Fibroblast of lung (primary cell): Measurements from ENCODE around the gene IL11RA.

Experiments
- EZH2 ChIP-seq: IDR thresholded peaks from 2 replicates; pipeline ENCODE4 v1.5.1; 2012; ENCODE audit warnings: low read length, control low read depth, mild to moderate bottlenecking; ENCODE audit errors: missing control alignments
- TF ChIP-seq, protein P1 (sequence below), 2 donors: IDR thresholded peaks in 1 of 2; conservative IDR thresholded peaks in 1 of 2; 1 replicate in 1 of 2; 2 replicates in 1 of 2; pipeline ENCODE4 v1.5.1; 2011 to 2012; ENCODE audit warnings: low read length in 2 of 2, control low read depth in 1 of 2, inconsistent platforms in 1 of 2, low read depth in 1 of 2, mild to moderate bottlenecking in 1 of 2

DNA sequence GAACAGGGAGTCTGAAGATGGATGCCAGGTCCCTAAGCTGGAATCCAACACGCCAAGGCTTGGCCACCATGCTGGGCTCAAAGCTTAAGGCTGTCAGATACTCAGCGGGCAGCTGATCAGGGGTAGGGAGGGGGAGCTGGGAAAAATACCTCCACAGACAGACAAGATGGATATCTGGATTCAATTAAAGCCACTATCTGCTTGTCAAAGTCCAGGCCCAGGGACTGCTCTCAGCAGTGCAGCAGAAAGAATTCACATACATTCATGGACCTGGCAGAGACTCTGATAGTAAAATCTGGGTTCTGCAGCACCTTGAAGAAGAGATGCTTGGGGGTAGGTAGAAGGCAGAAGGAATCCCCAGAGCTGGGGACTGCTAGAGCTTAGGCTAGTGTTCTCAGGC lies 36.9 kb upstream of the IL11RA start:
- TF ChIP-seq, protein P1, sequence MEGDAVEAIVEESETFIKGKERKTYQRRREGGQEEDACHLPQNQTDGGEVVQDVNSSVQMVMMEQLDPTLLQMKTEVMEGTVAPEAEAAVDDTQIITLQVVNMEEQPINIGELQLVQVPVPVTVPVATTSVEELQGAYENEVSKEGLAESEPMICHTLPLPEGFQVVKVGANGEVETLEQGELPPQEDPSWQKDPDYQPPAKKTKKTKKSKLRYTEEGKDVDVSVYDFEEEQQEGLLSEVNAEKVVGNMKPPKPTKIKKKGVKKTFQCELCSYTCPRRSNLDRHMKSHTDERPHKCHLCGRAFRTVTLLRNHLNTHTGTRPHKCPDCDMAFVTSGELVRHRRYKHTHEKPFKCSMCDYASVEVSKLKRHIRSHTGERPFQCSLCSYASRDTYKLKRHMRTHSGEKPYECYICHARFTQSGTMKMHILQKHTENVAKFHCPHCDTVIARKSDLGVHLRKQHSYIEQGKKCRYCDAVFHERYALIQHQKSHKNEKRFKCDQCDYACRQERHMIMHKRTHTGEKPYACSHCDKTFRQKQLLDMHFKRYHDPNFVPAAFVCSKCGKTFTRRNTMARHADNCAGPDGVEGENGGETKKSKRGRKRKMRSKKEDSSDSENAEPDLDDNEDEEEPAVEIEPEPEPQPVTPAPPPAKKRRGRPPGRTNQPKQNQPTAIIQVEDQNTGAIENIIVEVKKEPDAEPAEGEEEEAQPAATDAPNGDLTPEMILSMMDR (conservative IDR thresholded peaks at IDR 0.05 in 1 of 2, IDR thresholded peaks at IDR 0.05 in 1 of 2; ENCODE audit: low read depth in 1 of 2, low read length in 2 of 2): no peak
- TF ChIP-seq EZH2: no peak
